Measurements from ENCODE around the gene DNAJB9. TPM values are rescaled to one million over a fixed set of nuclear protein-coding genes. Genes with fewer than 3 reads are reported as not detected.

The DNAJB9 gene
- total RNA-seq, 1 experiment from 2014 or later = 12.9 TPM

DNA sequence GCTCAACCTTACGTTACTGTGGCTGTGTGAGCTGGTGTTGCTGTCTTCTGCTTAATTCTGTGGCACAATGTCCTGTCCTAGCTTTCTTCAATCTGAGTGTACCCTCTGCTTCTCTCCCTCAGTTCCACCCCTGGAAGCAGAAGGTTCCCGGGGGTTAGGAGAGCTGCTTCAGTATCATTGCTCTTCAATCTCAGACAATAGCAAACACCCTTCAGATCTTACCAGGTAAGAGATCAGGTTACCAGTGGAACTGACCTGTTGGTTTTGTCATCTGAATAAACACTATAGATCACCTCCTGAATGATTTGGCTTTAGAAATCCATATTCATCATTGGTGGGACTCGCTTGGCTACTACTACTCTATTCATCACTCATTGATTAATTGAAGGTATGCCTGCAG is 48.4 kb downstream of the DNAJB9 start:
- H3K4me3 ChIP-seq (ENCODE audit: low read depth, low read length, poor library complexity, severe bottlenecking) = no peak overlapping the region
- H3K27me3 ChIP-seq (replicated peaks; ENCODE audit: insufficient read depth, low read depth, low read length, poor library complexity) = no peaks in the 10 kb centered on the region
- TF ChIP-seq, protein P1, sequence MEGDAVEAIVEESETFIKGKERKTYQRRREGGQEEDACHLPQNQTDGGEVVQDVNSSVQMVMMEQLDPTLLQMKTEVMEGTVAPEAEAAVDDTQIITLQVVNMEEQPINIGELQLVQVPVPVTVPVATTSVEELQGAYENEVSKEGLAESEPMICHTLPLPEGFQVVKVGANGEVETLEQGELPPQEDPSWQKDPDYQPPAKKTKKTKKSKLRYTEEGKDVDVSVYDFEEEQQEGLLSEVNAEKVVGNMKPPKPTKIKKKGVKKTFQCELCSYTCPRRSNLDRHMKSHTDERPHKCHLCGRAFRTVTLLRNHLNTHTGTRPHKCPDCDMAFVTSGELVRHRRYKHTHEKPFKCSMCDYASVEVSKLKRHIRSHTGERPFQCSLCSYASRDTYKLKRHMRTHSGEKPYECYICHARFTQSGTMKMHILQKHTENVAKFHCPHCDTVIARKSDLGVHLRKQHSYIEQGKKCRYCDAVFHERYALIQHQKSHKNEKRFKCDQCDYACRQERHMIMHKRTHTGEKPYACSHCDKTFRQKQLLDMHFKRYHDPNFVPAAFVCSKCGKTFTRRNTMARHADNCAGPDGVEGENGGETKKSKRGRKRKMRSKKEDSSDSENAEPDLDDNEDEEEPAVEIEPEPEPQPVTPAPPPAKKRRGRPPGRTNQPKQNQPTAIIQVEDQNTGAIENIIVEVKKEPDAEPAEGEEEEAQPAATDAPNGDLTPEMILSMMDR (conservative IDR thresholded peaks at IDR 0.05; ENCODE audit: low read depth, low read length) = no peak
- no peak for TF ChIP-seq EZH2 (IDR thresholded peaks at IDR 0.05; ENCODE audit: borderline replicate concordance, low read depth, low read length, poor library complexity, severe bottlenecking)
- DNase-seq (ENCODE audit: low spot score) = no peak
- CTCF ChIA-PET = no interaction called here
- no peaks in the 10 kb centered on the region for H3K9me3 ChIP-seq (ENCODE audit: low read depth, low read length, poor library complexity, severe bottlenecking)
- POLR2A ChIA-PET (ENCODE audit: low non-redundant PET) = no interaction called here
- peaks cover 3% of the 10 kb centered on the region for H3K4me1 ChIP-seq (ENCODE audit: insufficient read depth, low read length, poor library complexity, severe bottlenecking)
- no TSS peak for BruUV-seq (replicated peaks)
- intact Hi-C loops (cut with micrococcal nuclease; ENCODE audit: unreplicated experiment) = loop anchor here (10.0 kb wide), 1 partner anchor 1827 kb away; no protein-coding TSS in a partner anchor
- no peak overlapping the region for H3K27ac ChIP-seq (ENCODE audit: low read depth, low read length, poor library complexity, severe bottlenecking)
- H3K36me3 ChIP-seq (ENCODE audit: insufficient read depth, low read length, poor library complexity, severe bottlenecking) = no peaks in the 10 kb centered on the region

- BruUV-seq (replicated peaks) = no TSS peak
- H3K27me3 ChIP-seq (replicated peaks; ENCODE audit: insufficient read depth, low read depth, low read length, poor library complexity) = no peaks in the 10 kb centered on the region
- no peak overlapping the region for H3K27ac ChIP-seq (ENCODE audit: low read depth, low read length, poor library complexity, severe bottlenecking)
- POLR2A ChIA-PET (ENCODE audit: low non-redundant PET) = no interaction called here
- intact Hi-C loops (cut with micrococcal nuclease; ENCODE audit: unreplicated experiment) = no loop called here
- no peaks in the 10 kb centered on the region for H3K4me1 ChIP-seq (ENCODE audit: insufficient read depth, low read length, poor library complexity, severe bottlenecking)
- DNase-seq (ENCODE audit: low spot score) = no peak
- CTCF ChIA-PET = no interaction called here
- no peak overlapping the region for H3K4me3 ChIP-seq (ENCODE audit: low read depth, low read length, poor library complexity, severe bottlenecking)
- H3K9me3 ChIP-seq (ENCODE audit: low read depth, low read length, poor library complexity, severe bottlenecking) = no peaks in the 10 kb centered on the region
- no peak for TF ChIP-seq EZH2 (IDR thresholded peaks at IDR 0.05; ENCODE audit: borderline replicate concordance, low read depth, low read length, poor library complexity, severe bottlenecking)
- TF ChIP-seq, protein P1 (conservative IDR thresholded peaks at IDR 0.05; ENCODE audit: low read depth, low read length) = no peak
- H3K36me3 ChIP-seq (ENCODE audit: insufficient read depth, low read length, poor library complexity, severe bottlenecking) = no peaks in the 10 kb centered on the region
Measured at GRCh38 chr7:108623220-108623619, 53.5 kb downstream of the DNAJB9 start.

Other genes with a start within 250 kb of the DNAJB9 start
- 43.4 and 45.7 TPM in 2 replicates for gene NRCAM, start 113.4 kb upstream of the DNAJB9 start, total RNA-seq (2021)
- 19.2 and 19.5 TPM in 2 replicates for gene PNPLA8, start 43.7 kb upstream of the DNAJB9 start, total RNA-seq (2021)
- gene THAP5, start 168 bp upstream of the DNAJB9 start, total RNA-seq (2021) = 38.1 and 39.4 TPM in 2 replicates

All from A673 (cell line).